Measurements from ENCODE around the gene CCDC171. TPM values are rescaled to one million over a fixed set of nuclear protein-coding genes. Genes with fewer than 3 reads are reported as not detected.

CCDC171 gene
- total and polyA plus RNA-seq, 8 donors: 1.2 to 26.3 (median 2.7) TPM; not detected in 1

- intact Hi-C loops (cut with DNase I; ENCODE audit: low total_unique reads): no loop called here
- 87 to 95% (median 88%) methylated on average over 1 of the region's 1 CpG for WGBS, 5 donors
- Histone ChIP-seq H3K9me3 (no peaks in the 10 kb centered on the region), H3K36me3 (peaks cover 0 to 10% (median 5%) of the 10 kb centered on the region in 4 donors), H3K4me3 (no peak overlapping the region), H3K27ac (no peak overlapping the region), H3K4me1 (no peaks in the 10 kb centered on the region), H3K27me3 (no peaks in the 10 kb centered on the region)
- TF ChIP-seq EP300 (IDR thresholded peaks at IDR 0.05): no peak
- TF ChIP-seq POLR2AphosphoS5 (IDR thresholded peaks at IDR 0.05): no peak
- no peak for TF ChIP-seq CTCF (IDR thresholded peaks at IDR 0.05)
- no peak for TF ChIP-seq POLR2A (IDR thresholded peaks at IDR 0.05)
- DNase-seq: peak in 1 of 2 donors; percentile 13
Measured at GRCh38 chr9:15724016-15724415, 171.2 kb downstream of the CCDC171 start.

- H3K4me3 ChIP-seq: no peak overlapping the region
- H3K9me3 ChIP-seq: no peaks in the 10 kb centered on the region
- H3K36me3 ChIP-seq: peaks cover 0 to 12% (median 5%) of the 10 kb centered on the region in 4 donors
- no peaks in the 10 kb centered on the region for H3K4me1 ChIP-seq
- H3K27ac ChIP-seq: no peak overlapping the region
- peak in 1 of 2 donors; percentile 7 for DNase-seq
- intact Hi-C loops (cut with DNase I; ENCODE audit: low total_unique reads): no loop called here
- TF ChIP-seq POLR2AphosphoS5 (IDR thresholded peaks at IDR 0.05): no peak
- no peak for TF ChIP-seq POLR2A (IDR thresholded peaks at IDR 0.05)
- no peak for TF ChIP-seq EP300 (IDR thresholded peaks at IDR 0.05)
- no peak for TF ChIP-seq CTCF (IDR thresholded peaks at IDR 0.05)
- WGBS, 5 donors: 34 to 52% (median 44%) methylated on average over 1 of the region's 1 CpG
- no peaks in the 10 kb centered on the region for H3K27me3 ChIP-seq
Measured at GRCh38 chr9:15724612-15725011, 171.8 kb downstream of the CCDC171 start.

- intact Hi-C loops (cut with DNase I; ENCODE audit: low total_unique reads): no loop called here
- Histone ChIP-seq H3K27me3 (no peaks in the 10 kb centered on the region), H3K36me3 (peaks cover 0 to 14% (median 5%) of the 10 kb centered on the region in 4 donors), H3K4me3 (no peak overlapping the region), H3K4me1 (no peaks in the 10 kb centered on the region), H3K9me3 (no peaks in the 10 kb centered on the region), H3K27ac (no peak overlapping the region)
- TF ChIP-seq POLR2A (IDR thresholded peaks at IDR 0.05) (no peak), POLR2AphosphoS5 (IDR thresholded peaks at IDR 0.05) (no peak), EP300 (IDR thresholded peaks at IDR 0.05) (no peak), CTCF (IDR thresholded peaks at IDR 0.05) (no peak)
- WGBS, 5 donors: 93 to 98% (median 96%) methylated on average over 1 of the region's 1 CpG
- no peak for DNase-seq
Measured at GRCh38 chr9:15725953-15726352, 173.1 kb downstream of the CCDC171 start.

- H3K4me3 ChIP-seq: no peak overlapping the region
- 69 to 77% (median 75%) methylated on average over 2 of the region's 2 CpGs for WGBS, 5 donors
- TF ChIP-seq EP300 (IDR thresholded peaks at IDR 0.05) (no peak), CTCF (IDR thresholded peaks at IDR 0.05) (no peak), POLR2AphosphoS5 (IDR thresholded peaks at IDR 0.05) (no peak), POLR2A (IDR thresholded peaks at IDR 0.05) (no peak)
- peaks cover 0 to 14% (median 5%) of the 10 kb centered on the region in 4 donors for H3K36me3 ChIP-seq
- H3K9me3 ChIP-seq: no peaks in the 10 kb centered on the region
- intact Hi-C loops (cut with DNase I; ENCODE audit: low total_unique reads): no loop called here
- no peak overlapping the region for H3K27ac ChIP-seq
- H3K27me3 ChIP-seq: no peaks in the 10 kb centered on the region
- DNase-seq: no peak
- H3K4me1 ChIP-seq: no peaks in the 10 kb centered on the region
Measured at GRCh38 chr9:15729507-15729906, 176.7 kb downstream of the CCDC171 start.
